ENCODE data around the gene EPDR1. TPM values are rescaled to one million over a fixed set of nuclear protein-coding genes. Genes with fewer than 3 reads are reported as not detected.
"Not testable (repeated sequence)": the region's sequence is repeated elsewhere in the genome, so short reads cannot be mapped to it uniquely, and the experiment has no call there.

EPDR1 gene
- total RNA-seq, 4 donors from 2014 or later, result 1.1 to 13.9 (median 4.8) TPM

GRCh38 chr7:37945336-37945735, 24.9 kb downstream of the EPDR1 start:
- WGBS, 2 donors, result 75 to 77% methylated on average over 4 of the region's 4 CpGs
- no peak for DNase-seq (ENCODE audit: low spot score in 2 of 2)
- intact Hi-C loops (cut with DNase I; ENCODE audit: low total_unique reads), result no loop called here
- TF ChIP-seq CTCF (IDR thresholded peaks at IDR 0.05) (no peak), POLR2A (IDR thresholded peaks at IDR 0.05) (no peak)
- H3K4me3 ChIP-seq (ENCODE audit: low read depth, poor library complexity, severe bottlenecking), result no peak overlapping the region

GRCh38 chr7:37947138-37947940, 26.9 kb downstream of the EPDR1 start:
- no peak overlapping the region for H3K4me3 ChIP-seq (ENCODE audit: low read depth, poor library complexity, severe bottlenecking)
- TF ChIP-seq POLR2A (IDR thresholded peaks at IDR 0.05) (no peak), CTCF (IDR thresholded peaks at IDR 0.05) (no peak)
- no peak for DNase-seq (ENCODE audit: low spot score in 2 of 2)
- intact Hi-C loops (cut with DNase I; ENCODE audit: low total_unique reads), result no loop called here
- 94 to 96% methylated on average over 7 of the region's 7 CpGs for WGBS, 2 donors

GRCh38 chr7:37947941-37948210, 27.4 kb downstream of the EPDR1 start:
- no peak for DNase-seq (ENCODE audit: low spot score in 2 of 2)
- WGBS, 2 donors, result 89 to 90% methylated on average over 7 of the region's 7 CpGs
- TF ChIP-seq CTCF (IDR thresholded peaks at IDR 0.05) (no peak), POLR2A (IDR thresholded peaks at IDR 0.05) (no peak)
- no peak overlapping the region for H3K4me3 ChIP-seq (ENCODE audit: low read depth, poor library complexity, severe bottlenecking)
- intact Hi-C loops (cut with DNase I; ENCODE audit: low total_unique reads), result no loop called here

GRCh38 chr7:37952240-37952639, 31.8 kb downstream of the EPDR1 start:
- H3K4me3 ChIP-seq (ENCODE audit: low read depth, poor library complexity, severe bottlenecking), result no peak overlapping the region
- intact Hi-C loops (cut with DNase I; ENCODE audit: low total_unique reads), result no loop called here
- DNase-seq (ENCODE audit: low spot score in 2 of 2), result no peak
- 82% methylated on average over 2 of the region's 2 CpGs for WGBS, 2 donors
- no peak for TF ChIP-seq POLR2A (IDR thresholded peaks at IDR 0.05)
- no peak for TF ChIP-seq CTCF (IDR thresholded peaks at IDR 0.05)

GRCh38 chr7:37954217-37954616, 33.8 kb downstream of the EPDR1 start:
- intact Hi-C loops (cut with DNase I; ENCODE audit: low total_unique reads), result not testable (repeated sequence)
- WGBS, 2 donors, result 93 to 95% methylated on average over 1 of the region's 1 CpG

GRCh38 chr7:37956791-37957190, 36.4 kb downstream of the EPDR1 start:
- no peak for DNase-seq (ENCODE audit: low spot score in 2 of 2)
- H3K4me3 ChIP-seq (ENCODE audit: low read depth, poor library complexity, severe bottlenecking), result no peak overlapping the region
- intact Hi-C loops (cut with DNase I; ENCODE audit: low total_unique reads), result no loop called here
- no peak for TF ChIP-seq POLR2A (IDR thresholded peaks at IDR 0.05)
- no peak for TF ChIP-seq CTCF (IDR thresholded peaks at IDR 0.05)

More at GRCh38 chr7:37954217-37954616, 33.8 kb downstream of the EPDR1 start:
- DNase-seq (ENCODE audit: low spot score in 2 of 2); H3K4me3 ChIP-seq (ENCODE audit: low read depth, poor library complexity, severe bottlenecking): not testable (repeated sequence)
